Brain microvascular endothelial cell (primary cell): ENCODE measurements around the gene EFHC2.

Source experiments
- DNase-seq: peaks from one replicate; pipeline ENCODE4 v3.0.0-alpha.2; 2020
- H3K27ac ChIP-seq: fragments of 250-450 bp; sonication (Bioruptor Pico); 2 replicates; pipeline ENCODE4 v1.5.1; 2020; ENCODE audit warnings: mild to moderate bottlenecking, moderate library complexity
- H3K27me3 ChIP-seq: fragments of 250-450 bp; sonication (Bioruptor Pico); replicated peaks from 2 replicates; pipeline ENCODE4 v1.5.1; 2020; ENCODE audit warnings: mild to moderate bottlenecking
- H3K36me3 ChIP-seq: fragments of 250-450 bp; sonication (Bioruptor Pico); replicated peaks from 2 replicates; pipeline ENCODE4 v1.5.1; 2020; ENCODE audit warnings: mild to moderate bottlenecking
- H3K4me3 ChIP-seq: 2 replicates; pipeline ENCODE4 v1.5.1; 2011; ENCODE audit warnings: low read depth, mild to moderate bottlenecking, control low read depth, low read length, moderate library complexity
- in situ Hi-C: cut with HindIII; loops from 2 replicates; pipeline ENCODE4 v1.10.0; 2017; ENCODE audit warnings: low sequenced_read_pairs, low pct_ligation_motif_present
- TF ChIP-seq, protein P1 (sequence below): IDR thresholded peaks from 2 replicates; pipeline ENCODE4 v1.5.1; 2011; ENCODE audit warnings: low read depth, mild to moderate bottlenecking, moderate library complexity, low read length, control low read depth, inconsistent platforms; ENCODE audit errors: missing control alignments

Gene EFHC2

GRCh38 chrX:44291468-44292092 lies 51.9 kb downstream of the EFHC2 start:
- TF ChIP-seq, protein P1, sequence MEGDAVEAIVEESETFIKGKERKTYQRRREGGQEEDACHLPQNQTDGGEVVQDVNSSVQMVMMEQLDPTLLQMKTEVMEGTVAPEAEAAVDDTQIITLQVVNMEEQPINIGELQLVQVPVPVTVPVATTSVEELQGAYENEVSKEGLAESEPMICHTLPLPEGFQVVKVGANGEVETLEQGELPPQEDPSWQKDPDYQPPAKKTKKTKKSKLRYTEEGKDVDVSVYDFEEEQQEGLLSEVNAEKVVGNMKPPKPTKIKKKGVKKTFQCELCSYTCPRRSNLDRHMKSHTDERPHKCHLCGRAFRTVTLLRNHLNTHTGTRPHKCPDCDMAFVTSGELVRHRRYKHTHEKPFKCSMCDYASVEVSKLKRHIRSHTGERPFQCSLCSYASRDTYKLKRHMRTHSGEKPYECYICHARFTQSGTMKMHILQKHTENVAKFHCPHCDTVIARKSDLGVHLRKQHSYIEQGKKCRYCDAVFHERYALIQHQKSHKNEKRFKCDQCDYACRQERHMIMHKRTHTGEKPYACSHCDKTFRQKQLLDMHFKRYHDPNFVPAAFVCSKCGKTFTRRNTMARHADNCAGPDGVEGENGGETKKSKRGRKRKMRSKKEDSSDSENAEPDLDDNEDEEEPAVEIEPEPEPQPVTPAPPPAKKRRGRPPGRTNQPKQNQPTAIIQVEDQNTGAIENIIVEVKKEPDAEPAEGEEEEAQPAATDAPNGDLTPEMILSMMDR, result no peak
- no peak overlapping the region for H3K27ac ChIP-seq
- H3K36me3 ChIP-seq, result no peaks in the 10 kb centered on the region
- DNase-seq, result no peak
- no peak overlapping the region for H3K4me3 ChIP-seq
- in situ Hi-C loops, result no loop called here
- H3K27me3 ChIP-seq, result no peaks in the 10 kb centered on the region

DNA sequence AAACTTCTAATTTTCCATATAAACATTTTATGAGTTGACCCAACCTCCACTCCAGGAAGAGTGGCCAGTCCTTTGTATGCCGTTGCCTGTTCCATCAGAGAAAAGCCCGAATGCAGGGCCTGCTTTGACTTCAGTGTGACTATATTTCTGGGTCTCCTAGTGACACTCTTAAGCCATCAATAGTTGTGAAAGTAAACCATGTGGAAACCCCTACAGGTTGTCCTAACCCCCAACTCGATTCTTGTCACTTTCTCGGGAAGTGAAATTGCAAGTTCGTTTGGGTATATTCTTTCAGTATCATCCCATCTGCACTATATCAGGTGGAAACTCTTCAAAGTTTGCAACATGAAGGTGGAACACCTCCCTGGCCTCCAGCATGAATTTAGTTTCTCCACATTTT lies 52.8 kb downstream of the EFHC2 start:
- Histone ChIP-seq H3K27ac (no peak overlapping the region), H3K4me3 (no peak overlapping the region), H3K27me3 (no peaks in the 10 kb centered on the region), H3K36me3 (no peaks in the 10 kb centered on the region)
- DNase-seq, result no peak
- in situ Hi-C loops, result no loop called here
- TF ChIP-seq, protein P1, result no peak

- Histone ChIP-seq H3K27me3 (no peaks in the 10 kb centered on the region), H3K4me3 (no peak overlapping the region), H3K27ac (no peak overlapping the region), H3K36me3 (no peaks in the 10 kb centered on the region)
- TF ChIP-seq, protein P1, result no peak
- DNase-seq, result no peak
- in situ Hi-C loops, result no loop called here
Observed at GRCh38 chrX:44282753-44283152, 60.7 kb downstream of the EFHC2 start.

DNA sequence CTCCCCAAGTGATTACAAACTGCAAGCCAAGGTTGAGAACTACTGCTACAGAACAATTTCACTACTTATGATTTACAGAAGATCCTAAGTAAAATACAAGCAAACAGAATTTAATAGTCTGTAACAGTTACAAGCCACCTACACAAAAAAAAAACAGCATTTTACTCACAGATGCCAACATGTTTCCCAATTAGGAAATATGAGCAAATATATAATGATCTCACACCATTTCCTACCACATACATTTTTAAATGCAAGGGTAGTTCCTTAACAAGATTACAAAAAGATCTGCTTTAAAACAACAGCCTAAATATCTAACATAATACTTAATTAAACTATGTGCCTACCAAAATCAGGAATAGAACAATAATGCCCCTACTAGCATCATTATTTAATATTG lies 63.4 kb downstream of the EFHC2 start:
- Histone ChIP-seq H3K36me3 (no peaks in the 10 kb centered on the region), H3K27me3 (no peaks in the 10 kb centered on the region), H3K27ac (no peak overlapping the region), H3K4me3 (no peak overlapping the region)
- in situ Hi-C loops, result no loop called here
- TF ChIP-seq, protein P1, result no peak
- no peak for DNase-seq

GRCh38 chrX:44274096-44274495 lies 69.4 kb downstream of the EFHC2 start:
- H3K27ac ChIP-seq, result no peak overlapping the region
- in situ Hi-C loops, result no loop called here
- DNase-seq, result no peak
- TF ChIP-seq, protein P1, result no peak
- H3K4me3 ChIP-seq, result no peak overlapping the region
- no peaks in the 10 kb centered on the region for H3K36me3 ChIP-seq
- H3K27me3 ChIP-seq, result no peaks in the 10 kb centered on the region

DNA sequence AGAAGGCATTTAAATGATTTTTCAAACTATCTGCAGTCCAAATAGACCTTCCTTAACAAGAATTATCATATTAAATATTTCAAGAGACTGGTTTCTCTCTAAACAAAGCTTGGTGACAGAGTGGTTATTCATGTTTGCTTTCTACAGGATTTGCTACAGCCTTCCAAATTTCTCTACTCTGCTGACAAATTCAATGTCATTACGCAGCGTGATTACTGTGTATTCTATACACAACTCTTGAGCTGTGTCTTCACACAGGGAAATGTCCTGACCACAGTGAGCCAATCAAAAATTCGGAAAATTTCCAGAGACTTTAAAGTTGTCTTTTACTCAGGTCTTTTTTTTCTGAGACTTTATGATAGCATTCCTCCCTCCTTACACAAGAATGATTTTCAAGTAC lies 75.6 kb downstream of the EFHC2 start:
- no peaks in the 10 kb centered on the region for H3K36me3 ChIP-seq
- no peaks in the 10 kb centered on the region for H3K27me3 ChIP-seq
- H3K27ac ChIP-seq, result no peak overlapping the region
- no peak for DNase-seq
- no peak overlapping the region for H3K4me3 ChIP-seq
- in situ Hi-C loops, result no loop called here
- TF ChIP-seq, protein P1, result no peak
